HG02798 (cell line): Measurements from ENCODE around the gene RANBP2.
"Not testable (repeated sequence)": the region's sequence is repeated elsewhere in the genome, so short reads cannot be mapped to it uniquely, and the experiment has no call there.

Source experiments
- ATAC-seq: cut with Tn5 transposase; IDR thresholded peaks from one replicate; pipeline ENCODE4 v1.9.1; 2021; ENCODE audit warnings: mild to moderate bottlenecking; ENCODE audit not compliant: unreplicated experiment, poor library complexity

The RANBP2 gene

DNA sequence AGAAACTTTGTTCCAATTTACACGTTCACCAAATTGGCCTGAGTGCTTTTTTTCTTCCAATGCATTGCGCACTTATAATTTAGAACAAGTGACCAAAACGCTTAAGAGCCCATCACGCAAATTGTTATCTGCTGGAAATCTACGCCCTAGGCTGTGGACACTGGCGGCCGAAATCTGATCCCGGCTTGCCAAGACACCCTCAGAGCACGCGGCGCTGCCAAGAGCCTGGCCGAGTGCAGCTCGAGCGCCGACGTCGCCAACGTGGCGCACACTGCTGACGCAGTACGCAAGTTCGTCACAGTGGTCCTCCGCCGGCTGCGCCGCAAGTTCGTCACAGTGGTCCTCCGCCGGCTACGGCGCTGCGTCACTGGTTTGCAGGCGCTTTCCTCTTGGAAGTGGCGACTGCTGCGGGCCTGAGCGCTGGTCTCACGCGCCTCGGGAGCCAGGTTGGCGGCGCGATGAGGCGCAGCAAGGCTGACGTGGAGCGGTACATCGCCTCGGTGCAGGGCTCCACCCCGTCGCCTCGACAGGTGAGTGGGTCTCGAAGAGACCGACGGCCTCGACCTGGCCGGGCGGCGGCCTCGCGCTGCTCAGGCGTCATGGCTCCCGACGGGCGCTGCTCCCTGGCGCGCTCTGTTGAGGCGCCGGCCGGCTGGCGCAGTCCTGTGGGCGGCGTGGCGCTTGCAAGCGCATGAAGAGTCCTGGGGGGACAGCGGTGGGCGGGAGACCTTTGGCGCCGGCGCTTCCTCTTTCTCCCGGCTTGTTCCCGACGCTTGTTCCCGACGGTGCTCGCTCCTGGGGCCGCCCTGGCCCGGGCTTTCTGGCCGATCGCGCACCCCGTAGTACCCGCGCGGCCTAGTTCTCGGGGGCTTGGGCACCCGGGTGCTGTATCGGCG lies at the start of gene RANBP2:
Gene RANBP2 (plus strand): TSS at position 334 of the 896 bp plus-strand sequence. CDS start 125 bp downstream, at position 459.
- peak; percentile 99 for ATAC-seq

DNA sequence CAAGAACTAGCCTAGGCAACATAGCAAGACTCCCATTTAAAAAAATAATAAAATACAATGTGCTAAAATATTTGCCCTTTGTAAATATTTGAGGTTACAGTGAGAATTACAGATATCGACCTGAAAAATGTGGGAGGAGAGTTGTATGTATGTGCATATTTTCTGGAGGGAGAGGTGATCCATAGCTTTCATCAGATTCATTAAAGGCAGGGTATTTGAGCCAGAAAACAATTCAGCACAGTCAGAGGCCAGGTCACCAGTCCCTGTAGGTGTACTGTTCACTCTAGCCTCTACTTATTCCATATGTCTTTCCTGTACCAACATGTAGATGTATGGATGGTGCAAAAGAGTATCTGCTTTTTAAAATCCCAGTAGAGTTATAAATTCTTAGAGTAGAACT lies 49.0 kb upstream of the RANBP2 start:
- not testable (repeated sequence) for ATAC-seq

DNA sequence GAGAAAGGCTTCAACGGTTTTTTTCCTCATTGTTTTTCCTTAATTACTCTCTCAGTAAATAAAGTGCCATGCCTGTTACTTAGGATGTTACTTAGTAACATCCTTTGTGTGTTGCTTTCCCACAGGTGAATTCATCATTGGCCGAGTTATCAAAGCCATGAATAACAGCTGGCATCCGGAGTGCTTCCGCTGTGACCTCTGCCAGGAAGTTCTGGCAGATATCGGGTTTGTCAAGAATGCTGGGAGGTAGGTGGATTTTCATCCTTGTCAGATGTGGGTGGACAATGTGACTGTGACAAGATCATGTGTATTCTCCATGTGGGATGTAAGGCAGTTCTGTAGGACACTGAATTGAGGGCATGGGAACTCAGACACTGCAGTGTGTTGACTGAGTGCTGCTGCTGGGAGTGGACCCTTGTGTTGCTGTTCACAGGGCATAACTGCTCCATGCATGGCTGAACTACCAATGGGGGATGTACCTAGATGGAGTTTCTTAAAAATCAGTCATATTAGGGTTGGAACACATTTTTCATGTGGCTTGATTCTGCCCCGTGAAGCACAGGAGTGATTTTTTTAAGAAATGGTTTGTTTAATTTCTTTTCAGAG lies 47.0 kb upstream of the RANBP2 start:
- not testable (repeated sequence) for ATAC-seq

DNA sequence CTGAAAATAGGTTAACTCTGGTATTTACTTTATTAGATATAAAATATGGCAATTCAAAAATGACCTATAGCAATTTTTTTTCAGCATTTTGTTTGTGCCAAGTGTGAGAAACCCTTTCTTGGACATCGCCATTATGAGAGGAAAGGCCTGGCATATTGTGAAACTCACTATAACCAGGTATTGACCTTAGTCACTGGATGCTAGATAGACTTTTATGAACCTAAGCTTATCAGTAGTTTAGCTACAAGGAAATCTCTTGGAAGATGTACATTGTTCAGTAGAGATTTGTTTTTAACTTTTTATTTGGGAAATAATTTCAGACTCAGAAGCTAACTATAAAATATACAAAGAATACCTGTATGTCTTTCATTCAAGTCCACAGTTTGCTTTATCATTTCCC lies 42.8 kb upstream of the RANBP2 start:
- ATAC-seq = not testable (repeated sequence)

DNA sequence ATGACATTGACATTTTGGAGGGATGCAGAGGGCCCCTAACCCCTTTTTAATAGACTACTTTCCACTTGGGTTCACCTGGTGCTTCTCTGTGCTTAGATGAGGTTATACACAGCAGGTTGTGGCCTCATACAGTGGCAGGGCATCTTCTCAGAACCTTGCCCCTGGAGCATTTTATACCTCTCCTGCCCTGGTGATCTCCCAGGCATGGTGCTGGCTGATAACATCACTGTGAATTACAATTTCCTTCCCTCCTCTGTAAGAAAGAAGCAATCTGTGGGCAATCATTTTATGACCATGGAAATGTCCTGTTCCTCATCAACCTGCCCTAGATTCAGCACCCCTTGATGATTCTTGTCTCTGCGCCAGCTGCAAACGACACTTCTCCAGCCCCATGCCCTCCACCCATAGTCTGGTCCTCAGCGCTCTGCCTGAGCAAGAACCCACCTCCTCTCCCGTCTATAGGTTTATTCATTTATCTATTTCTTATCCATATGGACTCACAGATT lies 42.0 kb upstream of the RANBP2 start:
- not testable (repeated sequence) for ATAC-seq

DNA sequence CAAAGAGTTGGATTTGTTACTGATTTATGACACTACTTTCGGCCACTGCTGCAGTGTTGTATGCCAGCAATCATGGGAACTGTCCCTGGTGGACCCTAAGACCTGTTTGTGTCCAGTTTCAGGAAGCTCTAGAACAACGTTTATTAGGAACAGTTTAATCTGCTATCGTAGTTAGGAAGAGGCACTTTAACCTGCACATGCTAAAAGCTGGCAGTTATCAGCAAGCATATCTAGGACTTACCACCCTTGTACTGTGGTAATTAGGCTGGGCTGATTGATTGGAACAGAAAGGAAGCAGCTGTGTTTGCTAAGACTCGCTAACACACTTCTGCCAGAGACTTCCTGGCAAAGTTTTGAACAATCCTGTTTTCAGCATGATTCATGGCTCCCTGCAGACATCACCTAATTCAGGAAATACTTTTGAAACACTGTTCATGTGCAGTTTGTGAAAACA lies 41.1 kb upstream of the RANBP2 start:
- not testable (repeated sequence) for ATAC-seq

DNA sequence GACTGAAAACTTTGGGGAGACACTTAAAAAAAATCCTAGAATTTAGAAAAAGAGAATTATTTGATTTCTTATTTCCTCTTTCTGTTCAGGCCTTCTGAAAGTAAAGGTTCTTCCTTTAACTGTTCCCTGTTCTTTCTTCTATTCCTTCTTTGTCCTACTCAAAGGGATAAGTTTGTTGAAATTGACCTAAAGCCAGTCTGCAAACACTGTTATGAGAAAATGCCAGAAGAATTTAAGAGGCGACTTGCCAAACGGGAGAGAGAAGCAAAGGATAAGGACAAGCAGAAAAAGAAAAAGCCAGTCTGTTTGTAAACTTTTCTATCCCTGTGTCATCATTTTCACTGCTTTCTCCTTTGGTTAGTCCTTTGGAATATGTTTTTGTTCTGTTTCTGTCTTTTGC lies 38.5 kb upstream of the RANBP2 start:
- ATAC-seq = not testable (repeated sequence)

DNA sequence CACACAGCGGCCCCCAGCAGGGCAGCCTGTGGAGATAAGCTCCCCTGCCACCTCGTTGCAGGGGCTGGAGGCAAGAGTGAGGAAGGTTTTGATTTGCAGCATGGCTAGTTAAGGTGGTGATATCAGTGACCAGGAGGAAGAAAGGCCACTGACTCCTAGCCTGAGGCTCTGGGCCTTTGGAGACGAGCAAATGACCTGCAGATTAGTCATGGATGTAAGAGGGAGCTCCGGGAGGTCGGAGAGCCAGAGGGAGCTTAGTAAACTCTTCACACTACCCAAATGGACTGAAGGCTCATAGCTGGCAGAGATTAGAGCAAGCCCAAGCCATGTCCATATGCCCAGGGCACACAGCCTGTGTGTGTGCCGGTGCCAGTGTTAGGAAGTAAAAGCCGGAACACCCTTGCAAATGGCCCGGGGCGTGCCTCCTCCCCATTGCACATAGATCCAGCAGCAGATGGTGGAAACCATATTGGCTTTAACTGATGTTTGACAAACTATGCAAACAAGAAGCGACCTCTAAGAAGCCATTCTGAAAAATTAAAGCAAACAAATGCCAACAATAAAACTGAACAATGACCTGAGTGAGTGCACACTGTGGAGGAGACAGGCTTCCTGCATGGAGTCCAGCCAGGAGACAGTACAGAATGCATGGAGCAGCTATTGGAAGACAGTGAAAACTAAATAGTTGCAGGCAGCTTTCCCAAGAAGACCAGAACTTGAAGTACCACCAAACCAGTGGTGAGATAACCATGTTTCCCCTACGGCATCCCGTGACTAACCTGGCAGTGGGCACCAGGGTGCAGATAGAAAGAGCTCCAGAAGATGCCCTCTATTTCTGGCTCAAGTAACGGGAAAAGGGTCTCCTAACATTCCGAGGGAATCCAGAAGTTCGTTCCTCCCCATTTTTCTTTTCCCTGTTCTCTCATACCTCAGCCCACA lies 30.2 kb upstream of the RANBP2 start:
- not testable (repeated sequence) for ATAC-seq

DNA sequence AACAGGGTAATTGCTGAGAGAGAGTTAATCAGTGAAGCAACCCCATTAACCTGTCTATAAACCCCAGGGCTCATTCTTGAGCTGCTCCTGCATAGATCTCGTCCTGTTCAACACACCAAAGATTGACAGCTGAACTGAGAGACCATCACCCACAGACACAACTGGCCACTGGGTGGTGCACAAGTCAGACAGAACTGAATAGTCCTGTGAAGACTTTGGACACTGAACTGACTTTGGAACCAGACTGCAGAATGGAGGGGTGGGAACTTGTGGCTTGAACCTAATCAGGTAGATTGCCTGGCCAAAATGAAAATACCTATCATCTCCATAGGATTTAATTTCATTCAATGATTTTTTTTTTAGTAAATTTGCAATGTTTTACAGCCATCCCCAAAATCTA lies 29.3 kb upstream of the RANBP2 start:
- ATAC-seq = not testable (repeated sequence)

DNA sequence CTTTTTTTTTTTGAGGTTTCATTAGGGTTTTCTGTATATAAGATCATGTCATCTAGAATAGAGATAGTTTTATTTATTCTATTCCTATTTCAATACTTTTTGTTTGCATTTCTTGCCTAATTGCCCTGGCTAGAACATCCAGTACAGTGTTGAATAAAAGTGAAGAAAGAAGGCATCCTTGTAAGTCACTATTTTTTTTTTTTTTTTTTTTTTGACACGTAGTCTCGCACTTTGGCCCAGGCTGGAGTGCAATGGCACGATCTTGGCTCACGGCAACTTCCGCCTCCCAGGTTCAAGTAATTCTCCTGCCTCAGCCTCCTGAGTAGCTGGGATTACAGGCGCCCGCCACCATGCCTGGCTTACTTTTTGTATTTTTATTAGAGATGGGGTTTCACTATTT lies 27.8 kb upstream of the RANBP2 start:
- no peak for ATAC-seq

DNA sequence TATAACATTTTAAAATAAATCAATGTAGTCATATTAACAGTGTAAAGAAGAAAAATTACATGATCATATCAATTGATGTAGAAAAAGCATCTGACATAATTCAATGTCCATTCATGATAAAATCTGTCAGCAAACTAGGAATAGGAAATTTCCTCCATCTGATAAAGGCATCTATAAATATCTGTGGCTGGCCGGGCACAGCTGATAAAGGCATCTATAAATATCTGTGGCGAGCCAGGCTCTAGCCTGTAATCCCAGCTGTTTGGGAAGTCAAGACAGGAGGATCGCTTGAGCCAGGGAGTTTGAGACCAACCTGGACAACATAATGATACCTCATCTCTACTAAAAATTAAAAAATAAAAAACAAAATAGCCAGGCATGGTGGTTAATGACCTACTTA lies 18.1 kb upstream of the RANBP2 start:
- no peak for ATAC-seq

DNA sequence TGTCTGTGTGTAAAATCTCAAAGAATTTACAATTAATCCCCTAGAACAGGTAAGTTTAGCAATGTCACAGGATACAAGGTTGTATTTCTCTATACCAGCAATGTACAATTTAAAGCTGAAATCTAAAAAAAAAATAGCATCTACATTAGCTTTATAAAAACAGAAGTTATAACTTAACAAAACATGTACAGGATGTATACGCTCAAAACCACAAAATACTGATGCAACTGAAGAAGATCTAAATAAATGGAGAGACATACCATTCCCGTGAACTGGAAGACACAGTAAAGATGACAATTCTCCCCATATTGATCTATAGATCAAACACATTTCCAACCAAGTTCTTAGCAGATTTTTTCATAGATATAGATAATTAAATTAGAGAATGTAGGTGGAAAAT lies 17.5 kb upstream of the RANBP2 start:
- ATAC-seq = no peak

DNA sequence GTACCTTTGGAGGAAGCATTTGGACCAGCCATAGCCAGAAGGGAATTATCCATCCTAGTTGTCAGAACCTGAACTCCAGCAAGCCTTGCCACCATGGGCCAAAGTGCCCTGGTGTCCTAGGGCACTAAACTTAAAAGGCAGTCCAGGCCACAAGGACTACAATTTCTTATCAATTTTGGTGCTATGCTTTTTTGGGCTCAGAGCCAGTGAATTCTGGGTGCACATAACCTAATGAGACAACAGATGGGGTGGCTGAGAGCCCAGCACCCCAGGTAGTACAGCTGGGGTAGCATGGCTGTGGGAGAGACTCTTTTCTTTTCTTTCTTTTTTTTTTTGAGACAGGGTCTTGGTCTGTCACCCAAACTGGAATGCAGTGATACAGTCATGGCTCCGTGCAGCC lies 14.4 kb upstream of the RANBP2 start:
- ATAC-seq = no peak

DNA sequence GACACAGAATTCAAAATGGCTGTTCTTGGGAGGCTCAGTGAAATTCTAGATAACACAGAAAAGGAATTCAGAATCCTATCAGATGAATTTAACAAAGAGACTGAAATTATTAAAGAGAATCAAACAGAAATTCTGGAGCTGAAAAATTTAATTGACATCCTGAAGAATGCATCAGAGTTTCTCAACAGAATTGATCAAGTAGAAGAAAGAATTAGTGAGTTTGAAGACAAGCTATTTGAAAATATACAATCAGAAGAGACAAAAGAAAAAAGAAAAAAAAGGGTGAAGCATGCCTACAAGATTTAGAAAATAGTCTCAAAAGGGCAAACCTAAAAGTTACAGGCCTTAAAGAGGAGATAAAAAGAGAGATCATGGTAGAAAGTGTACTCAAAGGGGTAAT lies 12.0 kb upstream of the RANBP2 start:
- ATAC-seq = no peak

DNA sequence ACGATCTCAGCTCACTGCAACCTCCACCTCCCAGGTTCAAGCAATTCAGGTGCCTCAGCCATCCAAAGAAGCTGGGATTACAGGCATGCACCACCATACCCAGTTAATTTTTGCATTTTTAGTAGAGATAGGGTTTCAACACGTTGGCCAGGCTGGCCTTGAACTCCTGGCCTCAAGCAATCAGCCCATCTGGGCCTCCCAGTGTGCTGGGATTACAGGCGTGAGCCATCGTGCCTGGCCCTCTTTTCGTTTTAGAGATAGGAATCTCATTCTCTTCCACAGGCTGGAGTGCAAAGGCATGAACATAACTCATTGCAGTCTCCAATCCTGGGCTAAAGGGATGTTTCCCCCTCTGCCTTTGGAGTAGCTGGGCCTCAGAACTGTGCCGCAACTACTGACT lies 2.3 kb upstream of the RANBP2 start:
- not testable (repeated sequence) for ATAC-seq

DNA sequence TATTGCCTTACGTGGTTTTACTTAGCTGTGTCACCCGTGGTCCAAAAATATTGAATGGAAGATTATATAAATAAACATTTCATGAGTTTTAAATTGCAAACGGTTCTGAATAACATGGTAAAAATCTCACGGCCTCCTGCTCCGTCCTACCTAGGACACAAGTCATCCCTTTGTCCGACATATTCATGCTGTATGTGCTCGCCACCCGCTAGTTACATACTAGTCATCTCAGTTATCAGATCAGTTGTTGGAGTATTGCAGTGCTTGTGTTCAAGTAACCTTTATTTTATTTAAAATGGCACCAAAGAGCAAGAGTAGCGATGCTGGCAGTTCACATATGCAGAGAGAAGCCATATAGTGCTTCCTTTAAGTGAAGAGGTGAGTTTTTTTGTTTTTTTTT lies 6.8 kb downstream of the RANBP2 start:
- ATAC-seq = not testable (repeated sequence)

DNA sequence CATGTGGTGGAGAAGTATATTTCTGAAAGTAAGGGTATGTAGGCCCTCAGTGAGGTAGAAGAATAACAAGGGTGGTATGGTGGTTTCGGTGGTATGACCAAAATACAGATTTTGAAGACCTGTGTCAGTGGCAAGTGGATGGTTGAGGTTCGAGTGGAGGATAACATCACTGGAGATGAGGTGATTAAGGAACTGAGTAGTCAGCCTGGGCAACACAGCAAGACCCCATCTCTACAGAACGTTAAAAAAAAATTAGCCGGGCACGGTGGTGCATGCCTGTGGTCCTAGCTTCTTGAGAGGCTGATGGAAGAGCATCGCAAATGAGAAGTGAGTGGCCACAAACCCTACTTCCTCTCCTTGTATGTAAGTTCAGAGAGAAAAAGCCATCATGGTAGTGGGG lies 15.4 kb downstream of the RANBP2 start:
- ATAC-seq = not testable (repeated sequence)

DNA sequence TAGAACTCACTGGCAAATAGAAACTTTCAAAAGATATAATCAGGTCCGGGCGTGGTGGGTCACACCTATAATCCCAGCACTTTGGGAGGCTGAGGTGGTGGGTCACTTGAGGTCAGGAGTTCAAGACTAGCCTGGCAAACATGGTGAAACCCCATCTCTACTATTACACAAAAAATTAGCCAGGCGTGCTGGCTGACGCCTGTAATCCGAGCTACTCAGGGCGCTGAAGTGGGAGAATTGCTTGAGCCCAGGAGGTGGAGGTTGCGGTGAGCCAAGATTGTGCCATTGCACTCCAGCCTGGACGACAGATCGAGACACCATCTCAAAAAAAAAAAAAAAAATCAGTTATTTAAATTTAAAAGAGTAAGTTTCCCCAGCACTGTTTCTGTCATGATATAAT lies 38.7 kb downstream of the RANBP2 start:
- ATAC-seq = not testable (repeated sequence)

DNA sequence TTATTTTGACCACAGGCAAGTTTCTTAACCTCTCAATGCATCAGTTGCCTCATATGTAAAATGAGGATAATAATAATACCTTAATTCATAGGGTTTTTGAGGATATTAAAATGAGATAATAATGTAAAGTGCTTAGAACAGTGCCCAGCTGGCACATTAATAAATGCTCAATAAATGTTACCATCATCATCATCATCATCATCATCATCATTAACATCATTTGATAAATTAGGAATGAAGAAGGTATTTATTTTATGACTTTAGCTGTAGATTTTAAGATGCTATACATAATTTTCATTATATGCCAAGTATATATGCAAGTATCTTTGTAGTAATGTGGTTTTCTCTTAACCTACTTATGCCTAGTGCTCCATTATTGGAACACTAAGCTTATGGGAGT lies 43.3 kb downstream of the RANBP2 start:
- ATAC-seq = not testable (repeated sequence)

DNA sequence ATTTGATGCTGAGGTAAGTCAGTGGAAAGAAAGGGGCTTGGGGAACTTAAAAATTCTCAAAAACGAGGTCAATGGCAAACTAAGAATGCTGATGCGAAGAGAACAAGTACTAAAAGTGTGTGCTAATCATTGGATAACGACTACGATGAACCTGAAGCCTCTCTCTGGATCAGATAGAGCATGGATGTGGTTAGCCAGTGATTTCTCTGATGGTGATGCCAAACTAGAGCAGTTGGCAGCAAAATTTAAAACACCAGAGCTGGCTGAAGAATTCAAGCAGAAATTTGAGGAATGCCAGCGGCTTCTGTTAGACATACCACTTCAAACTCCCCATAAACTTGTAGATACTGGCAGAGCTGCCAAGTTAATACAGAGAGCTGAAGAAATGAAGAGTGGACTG lies 47.4 kb downstream of the RANBP2 start:
- ATAC-seq = not testable (repeated sequence)
